ENCODE measurements around the gene ABCA10.
A peak's percentile ranks its signal among the peaks of the same experiment; 100 is the strongest.
"Not testable (repeated sequence)": the region's sequence is repeated elsewhere in the genome, so short reads cannot be mapped to it uniquely, and the experiment has no call there.

Gene ABCA10

GRCh38 chr17:69227541-69227940, 1.1 kb downstream of the ABCA10 start:
- DNase-seq (ENCODE audit: low spot score), result no peak

DNA sequence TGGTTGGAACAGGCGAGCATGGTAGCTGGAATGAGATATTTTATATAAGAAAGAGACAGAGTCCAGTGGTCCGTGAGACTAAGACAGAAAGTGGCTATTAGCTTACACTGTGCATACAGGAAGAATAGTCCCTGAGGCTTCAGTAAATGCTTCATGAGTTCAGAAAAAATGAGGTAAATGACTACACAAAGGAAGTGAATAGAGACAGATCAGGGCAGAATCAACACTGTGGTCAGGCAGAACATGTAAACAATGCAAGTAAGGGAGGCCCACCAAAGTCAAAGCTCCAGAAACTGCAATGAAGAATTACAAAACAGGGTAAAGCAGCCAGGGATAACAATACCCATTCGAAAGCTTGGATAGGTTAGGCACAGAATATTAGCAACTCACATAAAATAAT, 4.8 kb downstream of the ABCA10 start:
- no peak for DNase-seq (ENCODE audit: low spot score)

DNA sequence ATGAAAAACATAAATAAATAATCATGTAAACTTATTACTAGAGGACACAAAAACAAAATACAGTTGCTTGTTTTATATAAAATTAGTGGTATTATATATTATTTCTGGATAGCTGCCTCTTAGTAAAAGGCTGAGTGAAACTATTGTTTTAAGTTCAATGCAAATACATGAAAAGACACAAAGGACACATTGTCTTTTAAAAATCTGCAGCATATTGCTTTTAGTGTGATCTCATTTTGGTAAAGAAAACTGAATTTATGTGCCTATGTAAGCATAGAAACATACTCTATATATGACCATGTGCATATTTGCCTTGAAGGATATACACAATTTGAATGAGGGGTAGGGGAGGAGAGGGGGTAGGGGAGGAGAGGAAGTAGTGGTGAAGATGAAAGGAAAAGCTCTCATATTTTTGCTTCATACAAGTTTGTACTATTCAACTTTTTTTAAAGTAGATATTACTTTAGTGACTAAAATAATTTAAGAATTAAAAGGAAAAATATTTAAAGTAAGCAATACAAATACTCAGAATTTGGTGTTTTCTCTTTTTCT, 5.8 kb downstream of the ABCA10 start:
- DNase-seq (ENCODE audit: low spot score), result no peak

DNA sequence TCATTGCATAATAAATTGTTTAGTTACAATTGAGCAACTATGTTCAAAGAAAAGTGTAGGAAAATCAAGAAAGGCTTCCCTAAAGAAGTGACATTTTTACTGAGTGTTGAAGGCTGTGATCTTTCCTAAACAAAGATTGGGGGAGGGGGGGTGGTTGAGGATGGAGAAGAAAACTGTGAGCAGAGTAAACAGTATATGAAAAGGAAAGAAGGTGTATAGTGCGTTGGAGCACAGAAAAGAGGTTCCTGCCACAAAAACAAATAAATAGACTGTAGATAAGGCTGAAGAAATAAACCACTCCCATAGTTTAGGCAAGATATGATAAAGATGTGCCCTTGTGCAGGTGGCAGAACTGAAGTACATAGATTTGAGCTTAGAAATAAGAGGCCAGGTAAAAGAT, 8.5 kb downstream of the ABCA10 start:
- no peak for DNase-seq (ENCODE audit: low spot score)

DNA sequence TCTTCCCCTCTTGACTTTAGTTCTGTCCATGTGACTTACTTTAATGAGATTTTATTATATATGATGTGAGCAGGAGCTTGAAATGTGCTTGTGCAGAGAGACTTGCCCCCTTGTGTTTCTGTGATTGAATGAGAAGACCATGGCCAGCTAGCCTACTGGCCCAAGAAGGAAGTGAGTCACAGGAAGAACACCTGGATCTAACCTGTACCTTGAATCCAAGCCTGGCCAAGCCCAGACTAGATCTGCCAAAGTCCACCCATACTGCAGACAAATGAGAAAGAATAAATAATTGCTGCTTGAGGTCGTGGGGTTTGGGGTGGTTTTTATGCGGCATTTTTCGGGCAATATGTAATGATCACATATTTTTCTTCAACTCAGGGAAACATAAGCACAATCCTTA, 9.6 kb downstream of the ABCA10 start:
- no peak for DNase-seq (ENCODE audit: low spot score)

DNA sequence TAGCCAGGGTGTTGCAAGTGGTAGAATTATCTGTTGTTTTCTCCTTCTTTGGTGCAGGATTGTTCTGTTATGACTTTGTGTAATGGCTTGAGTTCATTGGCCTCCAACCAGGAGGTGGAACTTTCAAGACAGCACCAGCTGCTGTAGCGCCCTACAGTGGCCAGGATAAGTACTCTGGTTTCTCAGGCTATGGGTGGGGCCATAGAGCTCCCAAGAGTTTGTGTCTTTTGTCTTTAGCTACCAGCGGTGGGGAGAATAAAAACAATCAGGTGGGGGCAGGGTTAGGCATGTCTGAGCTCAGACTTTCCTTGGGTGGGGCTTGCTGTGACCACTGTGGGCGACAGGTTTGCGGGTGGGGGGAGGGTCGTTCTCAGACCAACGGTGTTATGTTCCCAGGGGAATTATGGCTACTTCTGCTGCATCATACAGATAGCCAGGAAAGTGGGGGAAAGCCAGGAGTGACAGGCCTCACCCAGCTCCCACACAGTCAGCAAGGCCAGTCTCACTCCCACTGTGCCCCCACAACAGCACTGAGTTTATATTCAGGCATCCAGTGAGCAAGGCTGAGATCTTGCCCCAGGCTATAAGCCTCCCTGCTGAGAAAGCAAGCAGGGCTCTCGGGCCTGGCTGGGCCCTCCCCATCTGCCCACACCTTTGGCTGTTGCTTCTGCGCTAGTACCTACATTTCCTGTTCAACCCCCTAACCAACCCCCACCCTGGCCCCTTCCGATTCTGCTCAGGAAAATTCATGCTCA, 15.4 kb downstream of the ABCA10 start:
- no peak for DNase-seq (ENCODE audit: low spot score)

- DNase-seq (ENCODE audit: low spot score), result no peak
Measured at GRCh38 chr17:69208640-69209039, 20.0 kb downstream of the ABCA10 start.

DNA sequence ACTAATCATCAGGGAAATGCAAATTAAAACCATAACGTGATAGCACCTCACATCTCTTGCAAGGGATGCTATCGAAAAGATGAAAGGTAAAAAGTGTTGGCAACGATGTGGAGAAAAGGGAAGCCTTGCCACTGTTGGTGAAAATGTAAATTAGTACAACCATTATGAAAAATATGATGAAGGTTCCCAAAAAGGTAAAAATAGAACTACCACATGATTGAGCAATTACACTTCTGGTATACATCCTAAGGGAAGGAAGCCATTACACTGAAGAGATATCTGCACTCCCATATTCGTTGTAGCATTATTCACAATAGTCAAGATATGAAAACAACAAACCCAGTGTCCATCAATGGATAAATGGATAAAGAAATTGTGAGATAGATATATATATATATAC, 21.5 kb downstream of the ABCA10 start:
- DNase-seq (ENCODE audit: low spot score), result no peak

DNA sequence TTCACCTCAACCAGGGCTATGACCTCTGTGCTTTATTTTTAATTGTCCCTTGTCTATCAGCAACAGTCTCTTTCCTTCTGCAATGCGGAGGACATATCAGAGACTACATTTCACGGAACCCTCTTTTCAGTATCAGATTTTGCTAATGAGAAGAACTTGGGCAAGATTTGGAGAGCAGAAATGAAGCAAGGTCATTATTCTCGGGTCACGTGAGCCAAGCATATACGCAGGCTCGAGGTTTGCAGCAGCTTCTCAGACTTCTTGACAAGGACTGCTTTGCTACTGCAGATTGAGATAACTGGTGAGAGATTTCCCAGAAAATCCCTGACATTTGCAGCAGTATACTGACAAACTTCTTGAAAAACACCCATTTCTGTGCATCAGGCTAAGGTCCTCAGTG, 30.4 kb downstream of the ABCA10 start:
- no peak for DNase-seq (ENCODE audit: low spot score)

GRCh38 chr17:69196105-69196653, 32.4 kb downstream of the ABCA10 start:
- DNase-seq (ENCODE audit: low spot score), result not testable (repeated sequence)

GRCh38 chr17:69192754-69193153, 35.9 kb downstream of the ABCA10 start:
- DNase-seq (ENCODE audit: low spot score), result peak; percentile 3

DNA sequence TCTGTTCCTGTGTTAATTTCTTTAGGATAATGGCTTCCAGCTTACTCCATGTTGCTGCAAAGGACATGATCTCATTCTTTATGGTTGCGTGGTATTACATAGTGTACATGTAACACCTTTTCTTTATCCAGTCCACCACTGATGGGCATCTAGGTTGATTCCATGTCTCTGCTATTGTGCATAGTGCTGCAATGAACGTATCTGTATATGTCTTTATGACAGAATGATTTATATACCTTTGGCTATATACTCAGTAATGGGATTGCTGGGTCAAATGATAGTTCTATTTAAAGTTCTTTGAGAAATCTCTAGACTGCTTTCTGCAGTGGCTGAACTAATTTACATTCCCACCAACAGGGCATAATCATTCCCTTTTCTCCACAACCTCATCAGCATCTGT, 39.8 kb downstream of the ABCA10 start:
- no peak for DNase-seq (ENCODE audit: low spot score)

GRCh38 chr17:69188064-69188463, 40.6 kb downstream of the ABCA10 start:
- no peak for DNase-seq (ENCODE audit: low spot score)

DNA sequence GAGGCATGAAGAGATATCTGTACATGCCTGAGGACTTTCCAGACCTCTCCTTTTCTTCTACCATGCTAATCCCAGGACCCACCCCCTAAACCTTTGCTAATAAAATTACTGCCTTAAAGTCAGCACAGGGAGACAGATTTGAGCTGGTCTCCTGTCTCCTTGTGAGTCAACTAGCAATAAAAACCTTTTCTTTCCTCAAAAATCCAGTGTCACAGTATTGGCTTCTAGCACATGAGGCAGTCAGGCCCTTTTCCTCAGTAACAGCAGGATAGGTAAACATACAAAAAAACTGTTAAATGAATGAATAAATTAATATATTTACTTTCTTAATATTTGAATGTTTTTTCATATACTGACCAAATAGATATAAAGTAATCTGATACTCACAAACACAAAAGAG, 41.3 kb downstream of the ABCA10 start:
- DNase-seq (ENCODE audit: low spot score), result no peak

GRCh38 chr17:69179227-69179952, 49.2 kb downstream of the ABCA10 start:
- DNase-seq (ENCODE audit: low spot score), result peak; percentile 18

GRCh38 chr17:69176457-69176795, 52.2 kb downstream of the ABCA10 start:
- DNase-seq (ENCODE audit: low spot score), result no peak

DNA sequence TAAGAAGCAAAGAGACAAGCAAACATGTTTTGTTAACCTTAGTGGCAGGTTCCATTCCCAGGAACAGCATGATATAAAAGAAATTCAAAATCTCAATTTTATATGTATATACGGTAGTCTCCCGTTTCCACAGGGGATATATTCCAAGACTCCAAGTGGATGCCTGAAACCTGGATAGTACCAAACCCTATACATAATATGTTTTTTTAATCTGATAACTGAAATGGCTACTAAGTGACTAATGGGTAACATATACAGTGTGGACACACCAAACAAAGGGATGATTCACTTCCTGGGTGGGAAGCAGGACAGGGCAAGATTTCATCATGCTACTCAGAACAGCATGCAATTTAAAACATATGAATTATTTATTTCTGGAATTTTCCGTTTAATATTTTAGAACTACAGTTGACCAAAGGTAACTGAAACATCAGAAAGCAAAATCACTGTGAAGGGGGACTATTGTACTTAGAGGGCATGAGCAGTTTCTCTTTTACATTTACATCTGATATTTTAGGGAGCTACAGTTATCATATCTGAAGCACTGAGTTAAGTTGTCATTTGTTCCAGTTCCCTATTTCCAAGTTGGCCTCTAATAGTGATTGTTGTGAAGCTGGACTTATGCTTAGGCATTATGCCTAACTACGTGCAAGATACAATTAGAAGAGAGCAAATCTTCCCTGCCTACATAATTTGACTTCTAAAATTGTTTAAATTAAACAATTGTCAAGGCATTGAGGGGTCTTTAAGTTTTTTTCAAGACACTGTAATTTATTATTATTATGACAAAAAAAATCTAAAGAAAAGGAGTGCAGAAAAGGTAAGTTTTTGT, 52.8 kb downstream of the ABCA10 start:
- peak; percentile 2 for DNase-seq (ENCODE audit: low spot score)

DNA sequence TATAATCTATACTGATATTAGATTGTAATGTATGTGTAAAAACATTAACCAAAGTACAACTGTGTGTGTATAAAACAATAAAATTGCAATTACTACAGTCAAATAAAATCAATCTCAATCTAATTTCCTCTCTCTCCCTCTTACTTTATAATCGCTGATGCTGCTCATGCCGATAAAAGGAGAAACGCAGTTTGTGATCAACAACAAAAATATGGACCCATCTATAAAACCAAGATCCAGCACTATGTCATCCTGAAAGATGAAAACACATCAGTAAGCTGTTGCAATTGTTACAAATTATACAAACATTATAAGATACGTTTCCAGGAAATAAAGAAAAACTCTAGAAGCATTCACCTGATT, 53.4 kb downstream of the ABCA10 start:
- no peak for DNase-seq (ENCODE audit: low spot score)

GRCh38 chr17:69173118-69173517, 55.5 kb downstream of the ABCA10 start:
- DNase-seq (ENCODE audit: low spot score), result no peak

DNA sequence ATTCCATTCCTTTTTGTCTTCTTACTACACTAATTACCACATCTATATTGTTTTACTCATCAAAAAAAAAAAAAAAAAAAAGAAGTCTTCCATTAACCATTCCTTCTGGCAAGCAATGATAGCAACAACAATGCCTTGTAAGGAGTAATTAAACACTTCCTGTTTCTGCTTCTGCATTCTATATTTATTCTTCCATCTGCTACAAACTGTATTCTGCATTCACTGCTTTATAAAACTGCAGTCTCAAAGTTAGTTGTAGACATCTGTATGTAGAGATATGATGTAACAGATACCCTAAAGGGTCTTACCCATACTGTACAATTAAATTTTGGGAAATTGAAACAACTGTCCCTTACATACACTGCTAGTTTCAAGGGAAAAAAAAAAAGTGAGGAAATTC, 58.2 kb downstream of the ABCA10 start:
- DNase-seq (ENCODE audit: low spot score), result no peak

DNA sequence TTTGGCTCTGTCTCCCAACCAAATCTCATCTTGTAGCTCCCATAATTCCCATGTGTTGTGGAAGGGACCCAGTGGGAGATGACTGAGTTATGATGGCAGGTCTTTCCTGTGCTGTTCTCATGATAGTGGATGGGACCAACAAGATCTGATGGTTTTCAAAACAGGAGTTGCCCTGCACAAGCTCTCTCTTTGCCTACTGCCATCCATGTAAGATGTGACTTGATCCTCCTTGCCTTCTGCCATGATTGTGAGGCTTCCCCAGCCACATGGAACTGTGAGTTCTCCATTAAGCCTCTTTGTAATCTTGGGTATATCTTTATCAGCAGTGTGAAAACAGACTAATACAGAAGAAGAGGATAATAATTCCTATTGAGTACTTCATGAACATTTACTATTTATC, 60.0 kb downstream of the ABCA10 start:
- not testable (repeated sequence) for DNase-seq (ENCODE audit: low spot score)

DNA sequence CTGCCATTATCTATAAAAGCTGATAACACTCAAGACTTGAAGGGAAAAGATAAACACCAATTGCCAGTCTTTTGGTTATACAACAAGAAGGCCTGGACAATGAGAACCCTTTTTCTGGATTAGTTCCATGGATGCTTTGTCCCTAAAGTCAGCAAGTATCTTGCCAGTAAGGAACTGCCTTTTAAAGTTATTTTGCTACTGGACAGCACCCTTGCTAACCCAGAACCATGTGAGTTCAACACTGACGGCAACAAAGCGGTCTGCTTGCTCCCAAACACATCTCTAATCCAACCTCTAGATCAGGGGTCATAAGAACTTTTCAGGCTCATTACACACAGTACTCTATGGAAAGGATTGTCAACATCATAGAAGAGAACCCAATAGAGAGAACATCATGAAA, 61.7 kb downstream of the ABCA10 start:
- no peak for DNase-seq (ENCODE audit: low spot score)
